Measurements from ENCODE around the gene DCTN4.

The DCTN4 gene

DNA sequence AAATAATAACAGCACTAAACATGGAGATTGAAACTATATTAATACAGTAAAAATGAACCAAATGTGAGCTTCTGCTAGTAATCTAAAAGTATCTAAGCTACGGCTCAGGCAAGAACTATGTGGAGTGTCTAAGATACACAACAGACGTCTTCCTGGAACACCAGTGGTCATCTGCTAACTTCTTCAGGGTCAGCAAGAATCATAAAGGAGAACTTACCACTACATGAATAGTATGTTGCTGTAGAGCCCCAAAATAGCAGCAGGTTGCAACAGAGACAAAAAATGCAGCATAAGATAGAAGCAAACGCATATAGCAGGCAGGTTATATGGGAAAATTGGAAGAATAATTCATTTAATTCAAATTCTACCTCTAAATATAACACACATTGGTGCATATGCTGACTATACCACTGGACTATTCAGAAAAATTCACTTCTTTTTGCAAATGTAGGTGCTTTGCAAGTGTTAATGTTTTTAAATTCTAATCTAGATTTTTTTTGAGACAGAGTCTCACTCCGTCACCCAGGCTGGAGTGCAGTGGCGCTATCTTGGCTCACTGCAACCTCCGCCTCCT lies 27.1 kb downstream of the DCTN4 start:
- DNase-seq, result no peak

DNA sequence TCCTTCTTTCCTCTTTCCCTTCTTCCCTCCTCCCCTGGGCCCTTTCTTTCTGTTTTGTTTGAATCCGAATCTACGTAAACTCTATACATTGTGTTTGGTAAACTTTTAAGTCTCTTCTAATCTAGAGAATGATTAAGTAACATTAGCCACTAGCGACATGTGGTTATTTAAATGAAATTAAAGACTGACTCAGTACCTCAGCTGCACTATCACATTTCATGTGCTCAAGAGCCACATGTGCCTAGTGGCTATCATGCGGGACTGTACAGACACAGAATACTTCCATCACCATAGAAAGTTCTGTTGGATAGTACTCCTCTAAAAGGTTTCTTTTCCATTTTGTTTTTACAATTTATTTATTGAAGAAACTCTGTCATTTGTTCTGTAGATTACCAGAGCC lies 29.0 kb downstream of the DCTN4 start:
- DNase-seq, result no peak

DNA sequence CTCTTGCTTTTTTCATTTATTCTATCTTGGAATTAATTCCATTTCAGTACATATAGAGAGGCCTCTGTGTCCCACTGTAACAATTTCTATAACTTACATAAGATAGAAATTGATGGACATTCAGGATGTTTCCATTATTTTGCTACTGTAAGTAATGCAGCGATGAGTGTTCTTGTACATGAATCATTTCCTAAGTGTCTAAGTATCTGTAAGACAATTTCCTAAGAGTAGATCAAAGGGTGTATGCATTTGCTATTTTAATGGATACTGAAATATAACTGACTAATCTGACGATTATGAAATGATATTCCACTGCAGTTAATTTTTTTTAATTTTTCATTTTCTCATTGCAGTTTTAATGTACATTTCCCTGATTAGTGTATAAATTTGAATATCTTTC lies 35.0 kb downstream of the DCTN4 start:
- no peak for DNase-seq

DNA sequence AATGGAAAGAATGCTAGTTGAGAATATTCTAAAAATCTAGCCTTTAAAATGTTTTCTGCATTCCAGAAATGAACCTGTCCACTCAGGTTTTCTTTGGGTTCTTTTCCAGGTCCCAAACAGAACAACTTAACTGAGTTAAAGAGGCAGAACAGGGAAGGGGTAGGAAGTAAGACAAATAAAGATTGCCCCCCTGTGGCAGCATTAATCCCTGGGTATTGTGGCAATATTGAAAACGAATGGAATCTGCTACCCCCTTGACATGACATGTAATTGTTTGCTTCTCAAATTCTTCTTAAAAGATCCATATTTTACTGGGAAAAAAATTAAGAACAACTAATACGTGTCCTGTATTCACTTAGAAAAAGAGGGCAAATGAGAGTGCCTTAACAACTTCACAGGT lies 48.7 kb downstream of the DCTN4 start:
- no peak for DNase-seq

GRCh38 chr5:150706776-150707390 lies 51.9 kb downstream of the DCTN4 start:
- no peak for DNase-seq

GRCh38 chr5:150703762-150704161 lies 55.1 kb downstream of the DCTN4 start:
- DNase-seq, result no peak

GRCh38 chr5:150700594-150701377 lies 58.0 kb downstream of the DCTN4 start, which contains the start of gene RBM22:
Gene RBM22, minus strand, starts transcription at chr5:150701062. Its CDS starts 77 bp downstream, at chr5:150700985.
- peak; percentile 97 for DNase-seq

DNA sequence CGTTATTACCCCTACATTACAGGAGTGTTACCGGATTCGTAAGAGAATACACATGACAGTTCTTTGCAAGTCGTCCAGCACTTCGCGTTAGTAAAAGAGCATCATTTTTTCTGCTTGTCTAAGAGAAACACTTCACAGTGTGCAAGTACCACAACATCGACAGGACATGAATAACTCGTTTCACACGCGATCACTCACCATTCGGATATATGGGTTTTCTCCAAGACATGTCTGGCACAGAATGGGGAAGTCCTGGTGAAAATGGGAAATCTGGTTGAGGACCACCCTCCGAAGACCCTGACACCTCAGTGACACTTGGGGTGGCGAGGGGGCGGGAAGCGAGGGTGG lies 58.6 kb downstream of the DCTN4 start:
- no peak for DNase-seq

DNA sequence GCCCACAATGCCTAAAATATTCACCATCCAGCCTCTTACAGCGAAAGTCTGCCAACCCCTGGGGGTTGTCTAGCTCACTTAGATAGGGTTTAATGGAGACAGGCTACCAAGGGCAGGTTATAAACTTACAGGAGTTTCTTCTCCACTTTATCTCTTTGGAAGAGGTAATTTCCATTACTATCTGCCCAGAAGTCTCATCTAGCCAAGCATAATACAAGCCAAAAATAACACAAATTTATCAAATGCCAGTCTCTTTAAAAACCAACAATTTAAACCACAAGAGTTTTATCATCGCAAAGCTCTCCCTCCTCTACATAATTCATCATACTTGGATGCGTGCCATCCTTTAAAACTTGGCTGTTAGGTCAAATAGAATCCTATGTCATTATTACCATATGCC lies 64.2 kb downstream of the DCTN4 start:
- no peak for DNase-seq

GRCh38 chr5:150692276-150692675 lies 66.5 kb downstream of the DCTN4 start:
- no peak for DNase-seq

DNA sequence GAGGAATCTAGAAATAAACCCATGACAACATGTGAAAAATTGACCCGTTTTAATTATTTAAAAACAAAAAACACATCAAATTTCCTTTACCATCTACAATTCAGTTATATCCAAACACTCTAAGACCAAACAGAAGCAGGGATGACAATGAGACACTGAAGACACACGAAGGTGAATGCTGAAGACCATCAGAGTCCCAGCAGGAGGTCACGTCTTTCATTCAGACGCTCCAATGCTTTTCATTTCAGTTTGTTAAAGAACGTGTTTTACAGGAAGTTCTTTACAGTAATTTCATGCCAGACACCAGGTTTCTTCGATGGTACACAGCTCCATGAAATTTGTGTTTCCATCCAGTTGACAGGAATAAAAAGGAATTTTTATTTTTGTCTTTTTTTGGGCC lies 68.1 kb downstream of the DCTN4 start:
- no peak for DNase-seq

GRCh38 chr5:150689120-150689519 lies 69.7 kb downstream of the DCTN4 start:
- DNase-seq, result no peak

- DNase-seq, result no peak
Observed at GRCh38 chr5:150676578-150676977, 82.2 kb downstream of the DCTN4 start.

- no peak for DNase-seq
Observed at GRCh38 chr5:150675069-150675468, 83.7 kb downstream of the DCTN4 start.

GRCh38 chr5:150674341-150674821 lies 84.4 kb downstream of the DCTN4 start:
- no peak for DNase-seq

DNA sequence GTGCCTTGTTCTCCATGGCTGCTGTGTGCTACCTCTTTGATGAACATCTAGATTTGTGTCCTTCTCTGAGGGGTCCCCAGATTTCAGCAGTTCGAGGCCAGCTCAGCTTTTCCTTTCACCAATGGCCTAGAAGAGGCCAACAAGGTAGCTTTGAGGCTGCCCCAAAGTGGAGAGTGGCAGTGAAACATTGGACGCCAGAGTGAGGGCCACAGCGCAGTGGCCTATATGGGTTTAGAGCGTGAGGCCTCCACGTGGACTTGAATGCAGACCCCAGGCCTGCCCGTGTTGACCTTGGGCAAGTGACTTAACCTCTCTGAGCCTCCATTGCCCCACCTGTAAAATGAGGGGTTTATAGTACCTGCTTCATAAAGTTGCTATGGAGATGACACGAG lies 85.9 kb downstream of the DCTN4 start:
- no peak for DNase-seq

- DNase-seq, result peak; percentile 71
Observed at GRCh38 chr5:150672237-150672883, 86.5 kb downstream of the DCTN4 start.

GRCh38 chr5:150671509-150672236 lies 87.1 kb downstream of the DCTN4 start:
- DNase-seq, result peak; percentile 39

- DNase-seq, result no peak
Observed at GRCh38 chr5:150670948-150671310, 87.9 kb downstream of the DCTN4 start.

GRCh38 chr5:150670275-150670947 lies 88.4 kb downstream of the DCTN4 start:
- no peak for DNase-seq

- peak; percentile 31 for DNase-seq
Observed at GRCh38 chr5:150665044-150665443, 93.8 kb downstream of the DCTN4 start.

GRCh38 chr5:150663936-150664335 lies 94.9 kb downstream of the DCTN4 start:
- DNase-seq, result no peak

Measured in eye (tissue), 1 donor.